AG04449 (cell line): Measurements from ENCODE around the gene ZNF512.
A peak's percentile ranks its signal among the peaks of the same experiment; 100 is the strongest.

ENCODE experiments used
- CTCF ChIA-PET: fragments of 350-600 bp; formaldehyde crosslinking; extraction: SDS; loops from one replicate; lab custom pipeline; 2021; ENCODE audit warnings: antibody characterized with exemption; lab: Yijun Ruan, JAX
- POLR2A ChIA-PET: fragments of 400-600, 350-600 bp; formaldehyde crosslinking; extraction: SDS; loops from one replicate; lab custom pipeline; 2020; ENCODE audit warnings: antibody characterized with exemption, inconsistent platforms; lab: Yijun Ruan, JAX
- DNase-seq: peaks from one replicate; pipeline ENCODE4 v3.0.0-alpha.2; 2010; ENCODE audit warnings: low read depth, low spot score
- H3K4me3 ChIP-seq: 2 replicates; pipeline ENCODE4 v1.5.1; 2011; ENCODE audit warnings: low read depth, mild to moderate bottlenecking, control low read depth, low read length
- CTCF ChIP-seq: IDR thresholded peaks from one replicate; pipeline ENCODE4 v1.5.1; 2011; ENCODE audit warnings: mild to moderate bottlenecking, moderate library complexity, low read length, control low read depth, inconsistent platforms; ENCODE audit not compliant: insufficient read depth; ENCODE audit errors: missing control alignments

The ZNF512 gene

DNA sequence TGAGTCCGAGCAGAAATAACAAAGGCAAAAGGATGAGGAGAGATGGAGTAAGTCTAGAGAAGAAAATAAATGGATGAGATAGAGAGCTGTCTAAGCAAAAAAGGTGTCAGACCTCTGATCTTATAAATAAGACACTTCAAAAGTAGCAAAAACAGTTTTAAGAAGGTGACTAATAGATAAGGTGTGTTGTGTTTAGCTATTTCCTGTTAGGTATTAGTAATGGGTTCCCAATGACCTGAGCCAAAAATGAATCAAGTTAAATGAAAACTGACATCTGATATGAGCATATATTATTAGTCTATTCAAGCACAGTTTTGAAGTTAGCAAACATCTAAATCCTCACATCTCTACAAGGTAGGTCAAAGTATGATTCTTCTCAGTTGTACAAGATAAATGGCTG, 69.9 kb downstream of the ZNF512 start:
- ChIA-PET CTCF (interaction anchor here (2.3 kb wide), 1 partner anchor 30 kb away, joined by 6 read pairs; no protein-coding TSS in a partner anchor), POLR2A (no interaction called here)
- H3K4me3 ChIP-seq, result no peak overlapping the region
- TF ChIP-seq CTCF, result no peak
- no peak for DNase-seq

DNA sequence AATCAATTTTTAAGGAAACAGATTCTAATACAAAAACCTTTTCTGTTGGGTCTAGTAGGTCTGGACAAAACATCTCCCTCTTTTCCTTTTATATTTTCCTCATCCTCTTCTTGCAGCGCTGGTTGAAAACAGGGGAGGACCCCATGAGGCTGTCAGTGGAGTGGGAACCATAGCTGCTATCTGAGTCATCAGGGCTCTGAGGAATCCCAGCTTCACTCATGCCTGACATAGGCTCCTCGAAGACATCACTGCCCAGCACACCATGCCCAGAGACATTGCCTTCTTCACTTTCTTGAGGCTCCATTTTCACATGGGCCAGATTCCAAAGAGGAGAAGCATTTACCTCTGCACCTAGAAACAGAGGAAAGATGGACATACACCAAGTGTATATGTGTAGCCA, 70.6 kb downstream of the ZNF512 start:
- TF ChIP-seq CTCF, result no peak
- no peak overlapping the region for H3K4me3 ChIP-seq
- no peak for DNase-seq
- CTCF ChIA-PET, result interaction anchor here (2.3 kb wide), 1 partner anchor 30 kb away, joined by 6 read pairs; no protein-coding TSS in a partner anchor
- POLR2A ChIA-PET, result interaction anchor here (0.6 kb wide), 1 partner anchor 14 kb away, joined by 4 read pairs; no protein-coding TSS in a partner anchor

DNA sequence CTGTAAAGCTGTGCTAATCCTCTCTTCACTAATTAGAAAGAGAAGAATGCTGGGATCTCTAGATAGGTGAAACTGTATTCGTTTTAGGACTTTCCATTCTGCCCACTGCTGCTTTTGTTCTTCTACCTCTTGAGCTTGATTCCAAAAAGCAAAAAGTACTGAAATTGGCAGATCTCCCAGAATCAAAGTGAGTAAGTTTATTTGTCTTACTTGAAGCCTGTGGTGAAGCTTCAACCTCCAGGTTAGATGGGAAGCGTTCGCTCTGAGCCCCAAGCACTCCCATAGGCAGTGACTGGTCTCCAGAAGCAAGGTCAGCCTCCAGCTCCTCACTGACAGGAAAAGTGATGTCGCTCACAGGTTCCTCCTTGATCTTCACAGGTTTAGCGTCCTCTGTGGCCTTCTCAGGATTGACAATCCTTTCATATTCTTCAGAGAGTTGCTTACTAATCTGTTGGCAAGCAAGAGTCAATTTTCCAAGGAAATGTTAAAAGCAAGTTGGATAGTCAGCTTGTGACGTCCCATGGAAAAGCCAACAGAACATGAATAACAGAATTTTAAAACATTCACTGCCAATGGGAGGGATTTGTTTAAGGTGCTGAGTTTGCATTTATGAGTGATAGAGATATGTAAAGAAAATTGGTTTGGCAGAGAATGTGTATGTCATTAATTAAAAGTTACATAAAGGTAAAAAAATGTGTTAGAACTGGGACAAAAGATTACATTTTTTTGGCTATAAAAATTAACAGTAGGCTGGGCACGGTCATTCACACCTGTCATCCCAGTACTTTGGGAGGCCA, 72.5 kb downstream of the ZNF512 start:
- TF ChIP-seq CTCF, result no peak
- ChIA-PET POLR2A (interaction anchor here (1.4 kb wide), 1 partner anchor 8 kb away, joined by 3 read pairs; the partner anchor contains the start of genes SLC4A1AP and SUPT7L), CTCF (interaction anchor here (2.7 kb wide), 1 partner anchor 28 kb away, joined by 13 read pairs; no protein-coding TSS in a partner anchor)
- H3K4me3 ChIP-seq, result no peak overlapping the region
- no peak for DNase-seq

- POLR2A ChIA-PET, result no interaction called here
- no peak for TF ChIP-seq CTCF
- CTCF ChIA-PET, result interaction anchor here (2.3 kb wide), 1 partner anchor 22 kb away, joined by 8 read pairs; no protein-coding TSS in a partner anchor
These were observed 78.5 kb downstream of the ZNF512 start for GRCh38 chr2:27661371-27661770.

GRCh38 chr2:27663285-27664153, 80.7 kb downstream of the ZNF512 start, which contains the start of the genes SLC4A1AP and SUPT7L:
SLC4A1AP (plus strand) TSS chr2:27663889; CDS start chr2:27663915, 26 bp downstream.
SUPT7L (minus strand) TSS chr2:27663614; CDS start chr2:27662192, 1,422 bp downstream.
- CTCF ChIA-PET, result interaction anchor here (0.7 to 7.1 kb wide), 5 partner anchors 13 to 254 kb away, joined by 3 to 74 read pairs (median 4); partner anchors contain the start of gene PPM1G
- no peak for DNase-seq
- TF ChIP-seq CTCF, result no peak
- POLR2A ChIA-PET, result interaction anchor here (0.8 to 1.3 kb wide), 6 partner anchors 9 to 294 kb away, joined by 3 to 7 read pairs (median 4); partner anchors contain the start of genes CCDC121, EIF2B4, GPN1 and ZNF513
- peak within 1 kb of the TSS; percentile 97 for H3K4me3 ChIP-seq

More at GRCh38 chr2:27661371-27661770, 78.5 kb downstream of the ZNF512 start:
- no peak for DNase-seq
- H3K4me3 ChIP-seq, result no peak overlapping the region
